ENCODE data around the gene DNM3. TPM values are rescaled to one million over a fixed set of nuclear protein-coding genes. Genes with fewer than 3 reads are reported as not detected.

DNM3 gene
- total and polyA plus RNA-seq, 2 donors (not counting 1 experiment from before 2014, with no cell fraction given): 1.0 to 1.3 TPM

DNA sequence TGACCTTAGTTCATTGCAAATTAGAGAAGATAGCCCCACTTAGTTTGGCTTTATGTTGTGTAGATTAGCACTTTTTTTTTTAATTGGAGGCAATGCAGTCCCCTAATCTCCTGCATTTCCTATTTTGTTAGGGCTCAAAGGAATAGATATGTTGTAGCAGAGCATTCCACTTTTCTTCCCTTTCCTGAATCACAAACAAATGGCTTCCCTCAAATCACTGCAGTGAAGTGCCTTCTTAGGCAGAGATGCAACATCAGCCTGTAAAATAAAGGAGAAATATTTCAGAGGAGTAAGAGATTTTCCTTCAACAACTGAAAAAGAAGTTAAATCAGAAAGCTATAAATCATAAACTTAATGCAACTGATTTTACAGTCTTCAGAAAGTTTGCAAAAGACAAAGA, 307.4 kb downstream of the DNM3 start:
- H3K79me2 ChIP-seq (ENCODE audit: control insufficient read depth, insufficient read depth, low read length): no peaks in the 10 kb centered on the region
- no peaks in the 10 kb centered on the region for H3K4me1 ChIP-seq (ENCODE audit: control insufficient read depth in 2 of 2, insufficient read depth in 2 of 2, low read length in 2 of 2)
- H4K20me1 ChIP-seq (ENCODE audit: control insufficient read depth, insufficient read depth, low read length, poor library complexity, severe bottlenecking): no peaks in the 10 kb centered on the region
- no peaks in the 10 kb centered on the region for H3K9me3 Mint-ChIP-seq (ENCODE audit: insufficient read depth)
- intact Hi-C loops (cut with micrococcal nuclease): no loop called here
- no peak overlapping the region for H3K27ac Mint-ChIP-seq
- ATAC-seq (ENCODE audit: low read depth) (no peak), DNase-seq (no peak)
- no peak overlapping the region for H3K4me2 ChIP-seq (replicated peaks; ENCODE audit: low read depth, low read length, poor library complexity, severe bottlenecking)
- ChIA-PET CTCF (interaction anchor here (0.8 to 1.3 kb wide), 5 partner anchors 32 to 251 kb away, joined by 3 to 4 read pairs (median 3); no protein-coding TSS in a partner anchor), POLR2A (no interaction called here)
- no peak overlapping the region for H2AFZ ChIP-seq (ENCODE audit: insufficient read depth, low read depth, low read length, poor library complexity, severe bottlenecking)
- TF ChIP-seq EZH2 (IDR thresholded peaks at IDR 0.05; ENCODE audit: borderline replicate concordance, insufficient read depth, low read depth, low read length, poor library complexity, severe bottlenecking): no peak
- TF ChIP-seq, protein P1, sequence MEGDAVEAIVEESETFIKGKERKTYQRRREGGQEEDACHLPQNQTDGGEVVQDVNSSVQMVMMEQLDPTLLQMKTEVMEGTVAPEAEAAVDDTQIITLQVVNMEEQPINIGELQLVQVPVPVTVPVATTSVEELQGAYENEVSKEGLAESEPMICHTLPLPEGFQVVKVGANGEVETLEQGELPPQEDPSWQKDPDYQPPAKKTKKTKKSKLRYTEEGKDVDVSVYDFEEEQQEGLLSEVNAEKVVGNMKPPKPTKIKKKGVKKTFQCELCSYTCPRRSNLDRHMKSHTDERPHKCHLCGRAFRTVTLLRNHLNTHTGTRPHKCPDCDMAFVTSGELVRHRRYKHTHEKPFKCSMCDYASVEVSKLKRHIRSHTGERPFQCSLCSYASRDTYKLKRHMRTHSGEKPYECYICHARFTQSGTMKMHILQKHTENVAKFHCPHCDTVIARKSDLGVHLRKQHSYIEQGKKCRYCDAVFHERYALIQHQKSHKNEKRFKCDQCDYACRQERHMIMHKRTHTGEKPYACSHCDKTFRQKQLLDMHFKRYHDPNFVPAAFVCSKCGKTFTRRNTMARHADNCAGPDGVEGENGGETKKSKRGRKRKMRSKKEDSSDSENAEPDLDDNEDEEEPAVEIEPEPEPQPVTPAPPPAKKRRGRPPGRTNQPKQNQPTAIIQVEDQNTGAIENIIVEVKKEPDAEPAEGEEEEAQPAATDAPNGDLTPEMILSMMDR (IDR thresholded peaks at IDR 0.05): no peak
- H3K9ac ChIP-seq (ENCODE audit: low read length): no peak overlapping the region
- H3K27ac ChIP-seq (ENCODE audit: low read length in 2 of 2): no peak overlapping the region
- H3K36me3 ChIP-seq (replicated peaks in 1 of 2; ENCODE audit: control extremely low read depth in 1 of 2, control insufficient read depth in 1 of 2, extremely low read depth in 1 of 2, insufficient read depth in 2 of 2, low read length in 1 of 2): no peaks in the 10 kb centered on the region
- H3K27me3 Mint-ChIP-seq: no peaks in the 10 kb centered on the region
- H3K4me1 Mint-ChIP-seq: peaks cover 4% of the 10 kb centered on the region
- no peak overlapping the region for H3K4me3 ChIP-seq (ENCODE audit: control extremely low read depth in 1 of 5, extremely low read depth in 1 of 5, insufficient read depth in 1 of 5, low read depth in 2 of 5, low read length in 4 of 5)
- peaks cover 0 to 4% (median 0%) of the 10 kb centered on the region in 3 donors for H3K9me3 ChIP-seq (ENCODE audit: control extremely low read depth in 1 of 3, control insufficient read depth in 2 of 3, insufficient read depth in 1 of 3, low read length in 2 of 3)
- no peaks in the 10 kb centered on the region for H3K27me3 ChIP-seq (replicated peaks in 1 of 4; ENCODE audit: control extremely low read depth in 1 of 4, control insufficient read depth in 3 of 4, insufficient read depth in 4 of 4, low read length in 3 of 4)
- no peak overlapping the region for H3K4me3 Mint-ChIP-seq

DNA sequence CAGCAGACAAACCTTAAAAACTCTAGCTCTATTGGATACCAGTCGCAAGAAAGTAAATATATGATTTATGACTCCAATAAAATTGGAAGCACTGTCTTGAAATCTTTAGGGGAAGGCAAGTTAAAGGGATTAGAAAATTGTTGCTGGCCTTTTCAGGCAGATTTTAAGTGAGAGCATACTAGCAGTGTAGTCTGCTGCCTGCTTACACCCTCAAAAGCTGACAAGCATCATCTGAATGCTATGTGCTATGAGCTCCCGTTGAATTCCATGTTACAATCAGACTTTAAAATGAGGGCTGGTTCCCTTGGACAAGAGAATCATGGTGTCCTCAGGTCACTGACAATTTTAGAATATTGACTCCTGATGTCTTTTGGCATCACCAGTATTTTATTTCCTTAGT, 308.0 kb downstream of the DNM3 start:
- no peaks in the 10 kb centered on the region for H3K79me2 ChIP-seq (ENCODE audit: control insufficient read depth, insufficient read depth, low read length)
- POLR2A ChIA-PET: no interaction called here
- WGBS (ENCODE audit: insufficient coverage): 100% methylated on average over 1 of the region's 2 CpGs
- peaks cover 2% of the 10 kb centered on the region in 2 donors for H3K4me1 ChIP-seq (ENCODE audit: control insufficient read depth in 2 of 2, insufficient read depth in 2 of 2, low read length in 2 of 2)
- no peak overlapping the region for H3K27ac ChIP-seq (ENCODE audit: low read length in 2 of 2)
- no peaks in the 10 kb centered on the region for H4K20me1 ChIP-seq (ENCODE audit: control insufficient read depth, insufficient read depth, low read length, poor library complexity, severe bottlenecking)
- no peaks in the 10 kb centered on the region for H3K27me3 ChIP-seq (replicated peaks in 1 of 4; ENCODE audit: control extremely low read depth in 1 of 4, control insufficient read depth in 3 of 4, insufficient read depth in 4 of 4, low read length in 3 of 4)
- no peak overlapping the region for H3K4me2 ChIP-seq (replicated peaks; ENCODE audit: low read depth, low read length, poor library complexity, severe bottlenecking)
- H3K9ac ChIP-seq (ENCODE audit: low read length): no peak overlapping the region
- TF ChIP-seq, protein P1 (IDR thresholded peaks at IDR 0.05): no peak
- no peak for TF ChIP-seq EZH2 (IDR thresholded peaks at IDR 0.05; ENCODE audit: borderline replicate concordance, insufficient read depth, low read depth, low read length, poor library complexity, severe bottlenecking)
- Mint-ChIP-seq H3K9me3 (ENCODE audit: insufficient read depth) (no peaks in the 10 kb centered on the region), H3K4me3 (no peak overlapping the region), H3K4me1 (peaks cover 6% of the 10 kb centered on the region), H3K27ac (no peak overlapping the region), H3K27me3 (no peaks in the 10 kb centered on the region)
- H3K9me3 ChIP-seq (ENCODE audit: control extremely low read depth in 1 of 3, control insufficient read depth in 2 of 3, insufficient read depth in 1 of 3, low read length in 2 of 3): peaks cover 0 to 4% (median 0%) of the 10 kb centered on the region in 3 donors
- H3K36me3 ChIP-seq (replicated peaks in 1 of 2; ENCODE audit: control extremely low read depth in 1 of 2, control insufficient read depth in 1 of 2, extremely low read depth in 1 of 2, insufficient read depth in 2 of 2, low read length in 1 of 2): no peaks in the 10 kb centered on the region
- intact Hi-C loops (cut with micrococcal nuclease): no loop called here
- ATAC-seq (ENCODE audit: low read depth) (no peak), DNase-seq (no peak)
- H2AFZ ChIP-seq (ENCODE audit: insufficient read depth, low read depth, low read length, poor library complexity, severe bottlenecking): no peak overlapping the region
- CTCF ChIA-PET: interaction anchor here (1.1 to 2.4 kb wide), 2 partner anchors 13 to 250 kb away, joined by 3 to 8 read pairs; no protein-coding TSS in a partner anchor
- H3K4me3 ChIP-seq (ENCODE audit: control extremely low read depth in 1 of 5, extremely low read depth in 1 of 5, insufficient read depth in 1 of 5, low read depth in 2 of 5, low read length in 4 of 5): no peak overlapping the region
